GM12875 (cell line): ENCODE data around the gene ALDH1A3.

ENCODE experiments used
- H3K4me3 ChIP-seq: one replicate; pipeline ENCODE4 v1.5.1; 2011; ENCODE audit warnings: low read depth, low read length, control low read depth
- TF ChIP-seq, protein P1 (sequence below): IDR thresholded peaks from 2 replicates; pipeline ENCODE4 v1.5.1; 2011; ENCODE audit warnings: low read depth, mild to moderate bottlenecking, control low read depth, inconsistent platforms, low read length, moderate library complexity, borderline replicate concordance; ENCODE audit not compliant: insufficient read depth

ALDH1A3 gene

DNA sequence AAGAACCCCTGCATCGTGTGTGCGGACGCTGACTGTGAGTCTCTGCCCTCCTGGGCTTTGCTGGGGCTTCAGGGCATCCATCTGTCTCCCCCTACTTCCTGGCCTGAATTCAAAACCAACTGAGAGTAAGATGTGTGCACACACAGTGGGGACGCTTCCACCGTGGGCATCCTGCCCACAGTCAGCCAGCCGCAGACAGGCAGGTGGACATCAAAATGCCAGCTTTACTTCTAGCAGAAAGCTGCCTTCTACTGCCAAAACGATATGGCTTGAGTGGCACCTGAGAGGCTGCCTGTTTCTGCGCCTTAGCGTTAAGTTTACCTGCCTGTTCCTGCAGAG, 18.5 kb downstream of the ALDH1A3 start:
- TF ChIP-seq, protein P1, sequence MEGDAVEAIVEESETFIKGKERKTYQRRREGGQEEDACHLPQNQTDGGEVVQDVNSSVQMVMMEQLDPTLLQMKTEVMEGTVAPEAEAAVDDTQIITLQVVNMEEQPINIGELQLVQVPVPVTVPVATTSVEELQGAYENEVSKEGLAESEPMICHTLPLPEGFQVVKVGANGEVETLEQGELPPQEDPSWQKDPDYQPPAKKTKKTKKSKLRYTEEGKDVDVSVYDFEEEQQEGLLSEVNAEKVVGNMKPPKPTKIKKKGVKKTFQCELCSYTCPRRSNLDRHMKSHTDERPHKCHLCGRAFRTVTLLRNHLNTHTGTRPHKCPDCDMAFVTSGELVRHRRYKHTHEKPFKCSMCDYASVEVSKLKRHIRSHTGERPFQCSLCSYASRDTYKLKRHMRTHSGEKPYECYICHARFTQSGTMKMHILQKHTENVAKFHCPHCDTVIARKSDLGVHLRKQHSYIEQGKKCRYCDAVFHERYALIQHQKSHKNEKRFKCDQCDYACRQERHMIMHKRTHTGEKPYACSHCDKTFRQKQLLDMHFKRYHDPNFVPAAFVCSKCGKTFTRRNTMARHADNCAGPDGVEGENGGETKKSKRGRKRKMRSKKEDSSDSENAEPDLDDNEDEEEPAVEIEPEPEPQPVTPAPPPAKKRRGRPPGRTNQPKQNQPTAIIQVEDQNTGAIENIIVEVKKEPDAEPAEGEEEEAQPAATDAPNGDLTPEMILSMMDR: no peak
- no peak overlapping the region for H3K4me3 ChIP-seq

DNA sequence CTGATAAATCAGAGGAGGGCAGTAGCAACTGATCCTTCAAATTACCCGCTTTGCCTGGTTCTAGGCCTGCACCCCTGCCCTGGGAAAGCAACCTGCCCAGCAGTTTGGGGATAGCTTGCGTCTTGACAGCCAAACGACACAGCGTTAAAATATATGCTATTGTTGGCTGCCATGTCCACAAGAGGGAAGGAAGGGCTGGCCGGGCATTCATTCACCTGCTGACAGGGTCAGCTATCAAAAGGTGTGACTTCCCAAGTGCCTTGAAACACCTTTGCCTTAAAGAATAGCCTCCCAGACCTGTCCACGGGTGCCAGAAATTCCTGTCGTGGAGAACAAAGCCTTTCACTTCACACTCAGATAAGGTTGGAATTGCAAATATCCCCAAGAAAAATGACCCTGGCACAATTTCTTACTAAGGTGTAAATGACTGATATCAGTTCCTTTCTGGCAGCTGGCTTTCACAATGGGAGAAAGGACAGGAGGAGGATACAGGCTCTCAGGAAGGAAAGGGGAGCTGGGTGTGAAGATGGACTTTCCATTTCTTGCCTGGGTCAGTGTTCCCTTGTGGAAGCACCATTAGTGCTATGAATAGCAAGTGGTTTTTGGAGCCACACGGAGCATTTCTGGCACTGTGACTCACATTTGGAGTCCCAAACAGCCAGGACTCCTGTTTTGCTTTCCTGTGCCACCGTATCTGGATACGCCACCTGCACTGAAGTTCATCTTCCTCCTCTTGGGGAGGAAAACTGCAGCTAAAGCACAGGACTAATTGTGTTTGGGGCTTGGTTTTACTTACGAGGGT, 19.2 kb downstream of the ALDH1A3 start:
- TF ChIP-seq, protein P1: no peak

DNA sequence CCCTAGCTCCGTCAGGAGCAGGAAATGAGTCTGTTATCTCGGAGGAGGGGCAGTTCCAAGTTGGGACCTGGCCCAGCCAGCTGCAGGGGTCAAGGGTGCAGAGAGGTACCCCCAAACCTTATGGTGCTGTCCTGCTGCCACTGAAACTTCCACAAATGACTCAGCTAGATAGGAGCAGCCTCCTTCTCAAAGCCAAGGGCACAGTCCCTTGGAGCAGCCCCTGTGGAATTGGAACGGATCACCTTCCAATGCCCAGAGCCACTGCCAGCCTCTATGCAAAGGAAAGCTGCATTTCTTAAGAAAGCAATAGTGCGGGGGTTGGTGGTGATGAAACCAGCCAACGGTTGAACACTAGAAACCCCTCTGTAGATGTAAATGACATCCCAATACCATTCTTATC, 20.0 kb downstream of the ALDH1A3 start:
- no peak overlapping the region for H3K4me3 ChIP-seq
- TF ChIP-seq, protein P1: no peak

More for the DNA sequence above, 19.2 kb downstream of the ALDH1A3 start:
- H3K4me3 ChIP-seq: no peak overlapping the region

DNA sequence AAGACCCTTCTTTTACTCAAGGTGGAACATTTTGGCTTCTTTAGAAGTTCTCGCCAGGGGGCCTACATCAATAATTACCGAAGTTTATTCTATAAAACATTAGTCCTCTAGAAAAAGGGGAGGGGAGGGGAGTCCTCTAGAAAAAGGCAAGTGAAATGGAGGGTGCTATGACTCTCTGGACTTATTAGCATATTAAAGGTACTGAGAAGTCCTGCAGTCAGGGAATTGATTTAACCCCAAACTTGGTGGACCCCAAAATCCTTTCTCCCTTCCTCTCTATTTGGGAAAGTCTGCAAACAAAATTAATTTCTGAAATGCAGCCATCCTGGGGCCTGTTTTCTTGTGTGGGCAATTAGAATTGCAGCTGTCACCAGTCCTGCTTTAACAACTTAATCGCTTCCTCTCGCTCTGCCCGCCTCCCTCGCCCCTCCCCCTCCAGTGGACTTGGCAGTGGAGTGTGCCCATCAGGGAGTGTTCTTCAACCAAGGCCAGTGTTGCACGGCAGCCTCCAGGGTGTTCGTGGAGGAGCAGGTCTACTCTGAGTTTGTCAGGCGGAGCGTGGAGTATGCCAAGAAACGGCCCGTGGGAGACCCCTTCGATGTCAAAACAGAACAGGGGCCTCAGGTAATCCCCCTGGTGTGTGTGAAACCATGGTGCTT, 20.6 kb downstream of the ALDH1A3 start:
- TF ChIP-seq, protein P1: no peak

DNA sequence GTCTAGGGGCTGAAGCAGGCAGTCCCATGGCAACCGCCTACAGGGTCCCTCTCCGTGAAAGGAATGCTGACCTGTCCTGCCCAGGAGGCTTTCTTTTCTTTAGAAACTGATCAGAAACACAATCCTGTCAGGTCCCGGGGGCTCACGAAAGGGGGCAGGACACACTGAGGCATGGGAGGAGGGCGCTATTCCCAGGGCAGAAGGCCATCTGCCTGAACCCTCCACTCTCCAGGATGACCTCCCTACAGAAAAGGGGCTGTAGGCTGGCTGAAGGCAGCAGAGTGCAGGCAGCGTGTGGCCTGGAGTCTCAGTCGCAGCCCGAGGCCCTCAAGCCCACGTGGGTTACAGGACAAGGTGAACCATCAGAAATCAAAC, 21.2 kb downstream of the ALDH1A3 start:
- no peak overlapping the region for H3K4me3 ChIP-seq
- TF ChIP-seq, protein P1: no peak

More for the DNA sequence above, 20.6 kb downstream of the ALDH1A3 start:
- H3K4me3 ChIP-seq: no peak overlapping the region

DNA sequence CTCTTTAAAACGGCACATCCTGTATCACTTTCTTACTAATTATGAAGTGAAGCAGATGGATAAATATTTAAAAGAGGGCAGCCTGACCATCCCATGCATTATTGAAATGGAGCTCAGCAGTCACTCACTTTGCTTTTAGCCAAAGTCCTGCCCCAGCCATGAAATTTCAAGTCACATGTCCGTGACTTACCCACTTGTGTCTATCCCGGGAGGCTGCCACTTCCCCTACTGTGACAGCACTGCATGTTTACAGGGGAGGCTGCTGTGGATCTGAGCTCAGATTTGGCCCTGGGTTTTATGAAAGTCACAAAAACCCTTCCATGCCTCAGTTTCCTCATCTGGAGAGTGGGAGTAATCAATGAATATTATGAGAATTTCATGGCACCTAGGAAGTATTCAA, 21.7 kb downstream of the ALDH1A3 start:
- H3K4me3 ChIP-seq: no peak overlapping the region
- TF ChIP-seq, protein P1: no peak
